Natural killer cell (primary cell): Measurements from ENCODE around the gene DOCK8. TPM values are rescaled to one million over a fixed set of nuclear protein-coding genes. Genes with fewer than 3 reads are reported as not detected.
"Not testable (repeated sequence)": the region's sequence is repeated elsewhere in the genome, so short reads cannot be mapped to it uniquely, and the experiment has no call there.

Experiments
- ATAC-seq, 3 donors: fragments of 150-1000 bp in 2 of 3; fragments of 200-7000 bp in 1 of 3; cut with Tn5 transposase; 1 replicate in 1 of 3; 2 replicates in 2 of 3; pipeline ENCODE4 v1.10.0; 2021; ENCODE audit warnings: mild to moderate bottlenecking in 2 of 3, moderate library complexity in 2 of 3
- DNase-seq, 2 donors: peaks; one replicate each; pipeline versions ENCODE4 v3.0.0 to v3.0.0-alpha.2; 2013 to 2021; ENCODE audit warnings: mixed read lengths in 1 of 2
- H3K27ac ChIP-seq: one replicate; pipeline ENCODE4 v1.5.1; 2013; ENCODE audit warnings: mild to moderate bottlenecking, low read length
- H3K27me3 ChIP-seq: one replicate; pipeline ENCODE4 v1.6.1; 2013; ENCODE audit warnings: low read length; ENCODE audit not compliant: control insufficient read depth, insufficient read depth
- H3K36me3 ChIP-seq: one replicate; pipeline ENCODE4 v1.6.1; 2013; ENCODE audit warnings: low read length; ENCODE audit not compliant: control insufficient read depth, insufficient read depth
- H3K4me1 ChIP-seq: one replicate; pipeline ENCODE4 v1.6.1; 2013; ENCODE audit warnings: low read length; ENCODE audit not compliant: control insufficient read depth, insufficient read depth
- H3K4me3 ChIP-seq: one replicate; pipeline ENCODE4 v1.5.1; 2013; ENCODE audit warnings: low read length
- H3K9me3 ChIP-seq: one replicate; pipeline ENCODE4 v1.6.1; 2013; ENCODE audit warnings: low read length; ENCODE audit not compliant: control insufficient read depth, insufficient read depth
- H3K27ac Mint-ChIP-seq, 2 donors: one replicate each; pipeline ENCODE4 v1.8.0; 2022; ENCODE audit warnings: mild to moderate bottlenecking in 2 of 2, mixed read lengths in 2 of 2, moderate library complexity in 1 of 2
- H3K27me3 Mint-ChIP-seq, 2 donors: one replicate each; pipeline ENCODE4 v1.8.0; 2022; ENCODE audit warnings: low read depth in 2 of 2, mixed read lengths in 2 of 2
- H3K36me3 Mint-ChIP-seq: one replicate; pipeline ENCODE4 v1.8.0; 2022; ENCODE audit warnings: mixed read lengths
- H3K4me1 Mint-ChIP-seq, 2 donors: one replicate each; pipeline ENCODE4 v1.8.0; 2022; ENCODE audit warnings: mixed read lengths in 2 of 2
- H3K4me3 Mint-ChIP-seq: one replicate; pipeline ENCODE4 v1.8.0; 2022; ENCODE audit warnings: mild to moderate bottlenecking, moderate library complexity, mixed read lengths
- H3K9me3 Mint-ChIP-seq, 2 donors: one replicate each; pipeline ENCODE4 v1.8.0; 2022; ENCODE audit warnings: mixed read lengths in 2 of 2
- WGBS: methylation state at CpG from one replicate; pipeline ENCODE4 v1.1.7; 2013; ENCODE audit warnings: missing lambda C conversion rate; ENCODE audit not compliant: insufficient coverage; 5-methylcytosine and 5-hydroxymethylcytosine counted together
- intact Hi-C: fragments of 100-400 bp; cut with micrococcal nuclease; formaldehyde crosslinking; loops from one replicate; pipeline ENCODE4 v1.14.2; 2022
- total RNA-seq, 4 donors: library from RNA; stranded (reverse); fragments of 120-200 nt in 1 of 4; gene quantifications; one replicate each; pipeline versions ENCODE4 v1.2.3 to v1.2.4, GENCODE V29; 2013 to 2022
- TF ChIP-seq, protein P1 (sequence below): fragments of 200-600 bp; IDR thresholded peaks from one replicate; pipeline ENCODE4 v1.8.0; 2022; ENCODE audit warnings: antibody characterized with exemption

The DOCK8 gene
- total RNA-seq, 3 donors from 2014 or later (not counting 1 experiment from before 2014, with no cell fraction given) = 156 to 211 (median 207) TPM

DNA sequence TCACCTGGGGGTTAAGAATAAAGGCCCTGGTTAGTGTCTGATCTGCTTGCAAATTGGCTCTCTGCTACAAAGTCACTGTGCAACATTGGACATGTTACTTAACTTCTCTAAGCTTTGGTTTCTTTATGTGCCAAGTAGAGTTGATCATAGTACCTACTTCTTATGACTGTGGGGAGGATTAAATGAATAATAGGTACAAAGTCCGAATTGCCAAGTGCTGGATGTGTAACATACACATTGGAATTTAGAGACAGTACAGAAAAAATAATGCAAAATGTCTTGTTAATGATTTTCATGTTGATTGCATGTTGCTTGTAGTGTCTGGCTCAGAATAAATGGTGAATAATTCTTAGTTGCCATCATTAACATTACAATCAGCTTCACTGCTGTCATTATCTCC is 2.2 kb downstream of the DOCK8 start:
- H3K27ac ChIP-seq = no peak overlapping the region
- no peaks in the 10 kb centered on the region for H3K36me3 ChIP-seq
- peaks cover 17 to 31% of the 10 kb centered on the region in 2 donors for H3K4me1 Mint-ChIP-seq
- intact Hi-C loops = no loop called here
- DNase-seq (no peak), ATAC-seq (no peak)
- H3K9me3 Mint-ChIP-seq = no peaks in the 10 kb centered on the region
- H3K27me3 ChIP-seq = no peaks in the 10 kb centered on the region
- no peaks in the 10 kb centered on the region for H3K36me3 Mint-ChIP-seq
- TF ChIP-seq, protein P1, sequence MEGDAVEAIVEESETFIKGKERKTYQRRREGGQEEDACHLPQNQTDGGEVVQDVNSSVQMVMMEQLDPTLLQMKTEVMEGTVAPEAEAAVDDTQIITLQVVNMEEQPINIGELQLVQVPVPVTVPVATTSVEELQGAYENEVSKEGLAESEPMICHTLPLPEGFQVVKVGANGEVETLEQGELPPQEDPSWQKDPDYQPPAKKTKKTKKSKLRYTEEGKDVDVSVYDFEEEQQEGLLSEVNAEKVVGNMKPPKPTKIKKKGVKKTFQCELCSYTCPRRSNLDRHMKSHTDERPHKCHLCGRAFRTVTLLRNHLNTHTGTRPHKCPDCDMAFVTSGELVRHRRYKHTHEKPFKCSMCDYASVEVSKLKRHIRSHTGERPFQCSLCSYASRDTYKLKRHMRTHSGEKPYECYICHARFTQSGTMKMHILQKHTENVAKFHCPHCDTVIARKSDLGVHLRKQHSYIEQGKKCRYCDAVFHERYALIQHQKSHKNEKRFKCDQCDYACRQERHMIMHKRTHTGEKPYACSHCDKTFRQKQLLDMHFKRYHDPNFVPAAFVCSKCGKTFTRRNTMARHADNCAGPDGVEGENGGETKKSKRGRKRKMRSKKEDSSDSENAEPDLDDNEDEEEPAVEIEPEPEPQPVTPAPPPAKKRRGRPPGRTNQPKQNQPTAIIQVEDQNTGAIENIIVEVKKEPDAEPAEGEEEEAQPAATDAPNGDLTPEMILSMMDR = no peak
- peak overlapping the region in 1 of 2 donors; percentile 74 for H3K27ac Mint-ChIP-seq
- 94% methylated on average over 1 of the region's 1 CpG for WGBS
- H3K27me3 Mint-ChIP-seq = no peaks in the 10 kb centered on the region
- peak overlapping the region; percentile 40 for H3K4me3 Mint-ChIP-seq
- no peaks in the 10 kb centered on the region for H3K9me3 ChIP-seq
- peaks cover 31% of the 10 kb centered on the region for H3K4me1 ChIP-seq
- H3K4me3 ChIP-seq = no peak overlapping the region

DNA sequence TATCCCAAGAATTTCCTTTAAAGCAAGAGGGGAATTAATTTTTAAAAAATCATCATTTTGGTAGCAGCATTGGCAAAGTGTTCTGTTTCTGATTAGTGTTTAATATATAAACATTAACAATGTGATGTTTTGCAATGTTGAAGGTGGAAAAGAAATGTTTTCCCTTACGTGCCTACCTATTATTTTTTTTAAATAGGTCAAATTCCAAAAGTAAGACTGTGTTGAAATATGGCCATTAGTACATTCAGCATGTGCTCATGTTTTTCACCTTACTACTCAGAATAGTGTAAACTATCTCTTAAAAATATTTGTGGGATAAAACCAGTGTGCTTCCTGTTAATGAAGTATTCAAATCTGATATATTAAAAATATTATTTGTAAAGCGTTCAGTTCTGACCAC is 3.3 kb downstream of the DOCK8 start:
- no peak for DNase-seq
- WGBS = no CpG with 5 or more reads among the region's 2 CpGs
- no peak for ATAC-seq
- TF ChIP-seq, protein P1 = no peak
- no peaks in the 10 kb centered on the region for H3K27me3 Mint-ChIP-seq
- H3K9me3 Mint-ChIP-seq = no peaks in the 10 kb centered on the region
- Histone ChIP-seq H3K27ac (no peak overlapping the region), H3K9me3 (no peaks in the 10 kb centered on the region), H3K27me3 (no peaks in the 10 kb centered on the region), H3K4me3 (no peak overlapping the region), H3K36me3 (no peaks in the 10 kb centered on the region), H3K4me1 (peaks cover 36% of the 10 kb centered on the region)
- no peak overlapping the region for H3K4me3 Mint-ChIP-seq
- peaks cover 28 to 42% of the 10 kb centered on the region in 2 donors for H3K4me1 Mint-ChIP-seq
- intact Hi-C loops = no loop called here
- H3K36me3 Mint-ChIP-seq = no peaks in the 10 kb centered on the region
- H3K27ac Mint-ChIP-seq = no peak overlapping the region

DNA sequence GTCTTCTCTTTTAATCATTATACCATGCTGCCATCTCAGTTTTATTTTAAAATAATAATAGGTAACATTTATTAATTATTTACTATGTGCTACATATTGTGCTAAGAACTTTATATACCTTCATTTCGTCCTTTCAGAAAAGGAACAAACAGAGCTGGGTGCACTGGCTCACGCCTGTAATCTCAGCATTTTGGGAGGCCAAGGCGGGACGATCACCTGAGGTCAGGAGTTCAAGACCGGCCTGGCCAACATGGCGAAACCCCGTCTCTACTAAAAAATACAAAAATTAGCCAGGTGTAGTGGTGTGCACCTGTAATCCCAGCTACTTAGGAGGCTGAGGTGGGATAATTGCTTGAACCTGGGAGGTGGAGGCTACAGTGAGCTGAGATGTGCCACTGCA is 4.4 kb downstream of the DOCK8 start:
- H3K9me3 Mint-ChIP-seq, H3K27me3 ChIP-seq, DNase-seq, H3K9me3 ChIP-seq, H3K27ac Mint-ChIP-seq, H3K36me3 Mint-ChIP-seq, H3K27ac ChIP-seq, H3K36me3 ChIP-seq, H3K4me3 ChIP-seq, ATAC-seq, H3K4me3 Mint-ChIP-seq, intact Hi-C loops, H3K27me3 Mint-ChIP-seq: not testable (repeated sequence)
- H3K4me1 Mint-ChIP-seq = peaks cover 30 to 45% of the 10 kb centered on the region in 2 donors
- peaks cover 36% of the 10 kb centered on the region for H3K4me1 ChIP-seq
- 97% methylated on average over 7 of the region's 7 CpGs for WGBS

DNA sequence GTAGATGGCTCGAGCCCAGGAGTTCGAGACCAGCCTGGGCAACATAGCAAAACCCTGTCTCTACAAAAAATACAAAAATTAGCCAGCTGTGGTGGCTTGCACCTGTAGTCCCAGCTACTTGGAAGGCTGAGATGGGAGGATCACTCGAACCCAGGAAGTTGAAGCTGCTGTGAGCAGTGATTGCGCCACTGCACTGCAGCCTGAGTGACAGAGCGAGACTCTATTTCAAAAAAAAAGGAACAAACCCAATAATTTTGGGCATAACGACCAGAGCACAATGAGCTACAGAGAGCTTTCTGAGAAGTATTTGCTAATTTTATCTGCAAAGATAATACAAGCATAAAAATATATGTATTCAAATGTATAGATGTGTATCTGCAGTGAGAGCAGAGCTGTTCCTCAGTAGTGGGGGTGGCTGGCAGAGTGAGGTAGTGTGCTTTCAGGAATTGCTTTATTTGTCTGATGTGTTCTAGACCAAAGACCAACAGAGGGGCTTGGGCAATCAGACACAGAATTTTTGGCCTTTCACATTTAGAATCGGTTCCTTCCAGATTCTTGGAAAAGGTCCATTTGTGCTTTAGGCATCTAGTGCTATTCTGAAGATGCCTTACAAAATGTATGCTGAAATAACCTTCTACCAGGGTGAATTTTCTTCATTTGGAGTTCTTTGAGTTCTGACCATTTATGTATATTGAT is 5.2 kb downstream of the DOCK8 start:
- WGBS = 89% methylated on average over 6 of the region's 7 CpGs
- ATAC-seq (no peak), DNase-seq (no peak)
- Histone ChIP-seq H3K4me1 (peaks cover 38% of the 10 kb centered on the region), H3K36me3 (no peaks in the 10 kb centered on the region), H3K9me3 (no peaks in the 10 kb centered on the region), H3K4me3 (no peak overlapping the region), H3K27me3 (no peaks in the 10 kb centered on the region), H3K27ac (no peak overlapping the region)
- H3K27me3 Mint-ChIP-seq = no peaks in the 10 kb centered on the region
- peaks cover 30 to 45% of the 10 kb centered on the region in 2 donors for H3K4me1 Mint-ChIP-seq
- intact Hi-C loops = no loop called here
- H3K36me3 Mint-ChIP-seq = no peaks in the 10 kb centered on the region
- peak overlapping the region in 1 of 2 donors; percentile 41 for H3K27ac Mint-ChIP-seq
- TF ChIP-seq, protein P1 = no peak
- no peak overlapping the region for H3K4me3 Mint-ChIP-seq
- no peaks in the 10 kb centered on the region for H3K9me3 Mint-ChIP-seq
